T-helper 22 cell (primary cell): ENCODE data around the gene KPNA6.

Experiments
- DNase-seq: peaks from one replicate; pipeline ENCODE4 v3.0.0-alpha.2; 2020; ENCODE audit warnings: low read depth

Gene KPNA6

DNA sequence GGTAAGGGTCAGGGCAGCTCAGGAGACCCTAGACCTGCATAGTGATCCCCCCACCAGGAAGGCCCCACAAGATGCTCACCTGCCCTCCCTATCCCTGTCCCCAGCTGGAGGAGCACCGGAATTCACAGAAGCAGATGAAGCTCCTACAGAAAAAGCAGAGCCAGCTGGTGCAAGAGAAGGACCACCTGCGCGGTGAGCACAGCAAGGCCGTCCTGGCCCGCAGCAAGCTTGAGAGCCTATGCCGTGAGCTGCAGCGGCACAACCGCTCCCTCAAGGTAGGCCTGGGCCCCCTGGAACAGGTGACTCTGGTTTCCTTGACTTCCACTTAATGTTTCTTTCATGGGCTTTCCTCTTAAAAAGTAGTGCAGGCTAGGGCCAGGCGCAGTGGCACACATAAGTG is 80.0 kb downstream of the KPNA6 start:
- no peak for DNase-seq

- no peak for DNase-seq
Observed at GRCh38 chr1:32192220-32192948, 84.5 kb downstream of the KPNA6 start.

GRCh38 chr1:32194984-32195383 is 87.1 kb downstream of the KPNA6 start:
- no peak for DNase-seq

DNA sequence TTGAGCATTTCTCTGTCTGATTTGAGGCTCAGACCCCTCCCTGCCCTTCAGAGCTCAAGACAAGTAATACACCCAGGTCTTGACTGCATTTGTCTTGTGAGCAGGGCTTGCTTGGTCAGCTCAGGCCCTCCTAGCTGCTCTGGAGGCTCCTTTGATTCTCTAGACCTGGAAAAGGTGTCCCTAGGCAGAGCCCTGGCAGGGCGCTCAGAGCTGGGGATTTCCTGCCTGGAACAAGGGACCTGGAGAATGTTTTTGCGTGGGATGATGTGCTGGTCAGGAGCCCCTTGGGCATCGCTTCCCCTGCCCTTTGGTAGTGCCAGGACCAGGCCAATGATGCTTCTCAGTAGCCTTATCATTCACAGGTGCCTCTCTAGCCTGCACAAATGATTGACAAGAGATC is 87.7 kb downstream of the KPNA6 start:
- no peak for DNase-seq

DNA sequence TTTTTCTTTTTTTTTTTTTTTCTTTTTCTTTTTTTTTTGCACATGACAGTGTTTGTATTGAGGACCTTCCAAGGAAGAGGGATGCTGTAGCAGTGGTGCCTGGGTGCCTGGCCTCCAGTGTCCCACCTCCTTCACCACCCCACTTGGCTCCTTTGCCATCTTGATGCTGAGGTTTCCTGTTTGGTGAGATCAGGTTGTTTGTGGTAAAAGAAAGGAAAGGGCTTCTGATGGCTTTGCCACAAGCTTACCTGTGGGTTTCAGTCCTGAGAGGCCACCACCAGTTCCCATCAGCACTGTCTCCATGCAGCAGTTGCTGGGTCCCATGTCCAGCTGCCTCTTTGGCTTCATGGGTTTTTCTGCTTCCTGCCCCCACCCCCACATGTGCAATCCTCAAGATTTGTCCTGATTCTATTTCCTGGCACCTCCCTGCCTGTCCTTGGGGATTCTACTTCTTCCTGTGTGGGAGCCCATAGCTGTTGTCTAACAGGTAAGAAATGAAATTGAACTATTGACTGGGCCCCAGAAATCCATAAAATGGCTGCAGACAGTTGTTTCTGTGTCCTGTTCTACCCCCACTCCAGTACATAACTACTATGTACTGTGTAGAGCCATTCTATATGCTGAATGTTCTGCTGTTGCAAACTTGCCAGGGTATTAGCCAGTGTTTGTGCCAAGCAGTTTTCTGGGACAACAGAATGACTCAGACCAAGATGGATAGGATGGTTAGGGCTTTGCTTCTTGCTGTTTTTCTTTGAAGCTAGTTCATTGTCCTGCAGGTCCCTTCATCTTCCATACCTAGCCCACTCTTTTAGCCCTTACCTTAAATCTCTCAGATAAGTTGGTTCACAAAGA is 88.3 kb downstream of the KPNA6 start:
- DNase-seq, result no peak

DNA sequence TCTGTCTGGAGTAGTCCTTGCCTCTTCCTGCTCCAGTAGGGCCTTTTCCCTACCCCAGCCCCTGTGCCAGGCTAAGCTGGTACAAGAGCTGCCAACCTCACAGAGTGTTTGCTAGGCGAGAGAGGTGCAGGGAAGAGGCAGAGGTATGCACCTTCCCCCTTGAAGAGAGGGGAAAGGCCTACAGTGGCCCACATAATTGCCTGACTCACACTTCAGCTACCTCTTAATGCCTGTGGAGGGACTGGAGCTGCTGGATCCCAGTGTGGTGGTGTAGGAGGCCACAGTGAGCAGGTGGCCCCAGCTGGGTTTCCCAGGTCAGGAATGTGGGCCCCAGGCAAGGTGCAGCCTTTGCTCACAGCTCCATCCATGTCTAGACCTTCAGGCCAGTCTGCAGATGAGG is 89.2 kb downstream of the KPNA6 start:
- DNase-seq, result no peak

GRCh38 chr1:32197837-32198236 is 90.0 kb downstream of the KPNA6 start:
- DNase-seq, result no peak

DNA sequence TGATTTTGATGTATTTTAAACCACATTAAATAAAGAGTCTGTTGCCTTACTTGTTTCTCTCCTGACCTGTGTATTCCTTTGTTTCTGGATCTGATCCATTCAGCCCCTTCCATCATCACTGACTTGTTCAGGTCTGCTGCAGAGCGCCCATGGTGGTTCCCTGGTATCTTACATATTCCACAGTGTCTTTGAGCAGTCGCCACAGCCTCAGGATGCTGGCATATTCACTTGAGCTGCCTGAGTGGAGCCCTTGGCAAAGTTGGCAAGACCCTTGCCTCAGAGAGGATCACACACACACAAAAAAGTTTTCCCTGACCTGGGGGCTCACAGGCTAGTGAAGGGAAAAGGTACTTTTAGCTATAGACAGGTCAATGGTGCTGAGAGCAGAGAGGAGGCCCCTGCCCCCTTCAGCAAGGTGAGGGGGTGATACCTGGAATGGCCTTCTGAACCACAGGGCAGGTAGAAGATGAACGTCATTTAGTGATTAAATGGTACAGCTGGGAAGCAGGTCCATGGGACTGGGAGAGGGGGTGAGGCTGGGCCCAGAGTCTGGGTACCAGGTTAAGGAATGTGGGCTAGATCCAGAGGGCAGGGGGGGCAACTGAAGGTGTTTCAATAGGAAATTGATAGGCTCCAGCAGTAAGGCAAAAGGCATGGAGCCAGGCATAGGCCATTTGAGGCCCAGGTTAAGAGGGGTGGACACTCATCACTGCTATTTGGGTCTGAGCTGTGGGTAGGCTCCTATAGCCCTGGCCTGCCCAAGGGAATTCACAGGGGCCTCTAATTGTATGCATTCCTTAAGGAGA is 90.6 kb downstream of the KPNA6 start:
- DNase-seq, result no peak

- no peak for DNase-seq
Observed at GRCh38 chr1:32199043-32199716, 91.3 kb downstream of the KPNA6 start.

GRCh38 chr1:32199717-32200072 is 91.8 kb downstream of the KPNA6 start:
- no peak for DNase-seq

DNA sequence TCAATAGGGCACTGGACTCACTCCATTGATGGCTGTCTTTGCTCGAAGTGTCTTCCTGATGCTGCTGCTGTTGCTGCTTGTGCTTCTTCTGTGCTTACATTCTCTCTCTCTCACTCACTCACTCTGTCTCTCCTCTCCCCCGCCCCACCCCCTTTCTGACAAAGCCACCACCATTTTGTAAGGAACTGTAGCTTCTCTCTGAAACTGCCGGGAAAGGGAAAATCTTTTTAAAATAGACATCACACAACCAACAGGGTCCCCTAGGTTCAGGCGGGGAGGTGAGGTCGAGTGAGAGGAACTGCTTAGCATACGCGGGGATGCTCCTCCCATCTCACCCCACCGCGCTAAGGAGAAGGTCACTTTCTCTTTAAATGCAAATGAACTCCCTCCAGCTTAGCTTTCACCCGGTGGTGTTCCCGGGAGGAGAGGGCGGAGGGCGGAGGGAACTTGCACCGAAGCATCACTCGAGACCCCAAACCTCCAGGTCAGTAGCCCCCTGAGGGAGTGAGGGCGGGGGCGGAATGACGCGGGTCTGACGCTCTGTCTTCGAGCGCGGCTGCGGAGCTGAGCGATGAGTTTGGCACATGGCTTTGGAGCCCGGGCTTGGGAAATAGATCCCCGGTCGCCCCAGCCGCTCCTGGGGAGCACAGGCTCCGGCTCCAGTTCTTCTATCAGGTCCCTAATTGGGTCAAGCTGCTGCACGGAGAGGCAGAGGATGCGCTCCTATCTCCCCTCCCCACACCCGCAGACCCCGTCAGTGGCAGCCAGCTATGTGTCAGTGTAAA is 92.6 kb downstream of the KPNA6 start, which contains the start of gene CCDC28B:
Gene CCDC28B (plus strand): TSS at position 370 of the 785 bp plus-strand sequence. CDS start 1,341 bp downstream, outside the sequence.
- DNase-seq, result peak; percentile 46

GRCh38 chr1:32201011-32201855 is 93.4 kb downstream of the KPNA6 start:
- DNase-seq, result peak; percentile 83

GRCh38 chr1:32204943-32205361 is 97.1 kb downstream of the KPNA6 start:
- DNase-seq, result no peak

GRCh38 chr1:32205401-32206370 is 97.8 kb downstream of the KPNA6 start, which contains the start of gene IQCC:
Gene IQCC (plus strand): TSS chr1:32205671. CDS start chr1:32205682, 11 bp downstream.
- peak; percentile 78 for DNase-seq

DNA sequence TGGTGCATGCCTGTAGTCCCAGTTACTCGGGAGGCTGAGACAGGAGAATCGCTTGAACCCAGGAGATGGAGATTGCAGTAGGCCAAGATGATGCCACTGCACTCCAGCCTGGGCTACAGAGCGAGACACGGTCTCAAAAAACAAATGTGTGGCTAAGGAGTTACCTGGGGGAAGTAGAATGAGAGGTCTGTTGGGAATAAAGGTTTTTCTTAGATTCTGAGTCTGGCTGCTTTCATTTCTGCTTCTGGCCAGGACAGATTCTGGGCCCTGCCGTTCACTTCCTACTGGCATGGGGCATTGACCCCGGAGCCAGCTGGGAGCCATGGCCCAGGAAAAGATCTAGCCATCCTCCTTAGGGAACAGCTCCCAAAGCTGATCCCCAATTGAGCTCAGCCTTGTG is 100.6 kb downstream of the KPNA6 start:
- no peak for DNase-seq

- no peak for DNase-seq
Observed at GRCh38 chr1:32208891-32209328, 101.1 kb downstream of the KPNA6 start, which contains the start of gene DCDC2B. Gene DCDC2B (plus strand): TSS chr1:32209089. CDS start chr1:32209094, 5 bp downstream.

- no peak for DNase-seq
Observed at GRCh38 chr1:32215629-32216480, 108.0 kb downstream of the KPNA6 start.

GRCh38 chr1:32216566-32216965 is 108.7 kb downstream of the KPNA6 start:
- DNase-seq, result no peak
